GM12878 (cell line): ENCODE data around the gene DSTN. TPM values are rescaled to one million over a fixed set of nuclear protein-coding genes. Genes with fewer than 3 reads are reported as not detected.

ENCODE experiments used
- ATAC-seq: fragments of 200-7000 bp; cut with Tn5 transposase; 3 replicates; pipeline ENCODE4 v1.9.1; 2020; ENCODE audit warnings: mild to moderate bottlenecking, moderate library complexity
- BruUV-seq: library from RNA; stranded (reverse); fragments of 400-500 nt; replicated peaks from 2 replicates; lab custom pipeline; 2021; lab: Mats Ljungman, UMichigan
- CTCF ChIA-PET: fragments of 300-600 bp; sonication (Branson Sonifier 250); formaldehyde crosslinking; extraction: SDS; loops from one replicate; lab custom pipeline; 2021; ENCODE audit warnings: inconsistent platforms; lab: Yijun Ruan, JAX
- POLR2A ChIA-PET: fragments of 350-600 bp; formaldehyde crosslinking; extraction: SDS; loops from one replicate; lab custom pipeline; 2021; ENCODE audit warnings: inconsistent platforms; lab: Charles Lee
- RAD21 ChIA-PET: fragments of 300-600 bp; sonication (Branson Sonifier 250); formaldehyde crosslinking; loops from one replicate; lab custom pipeline; 2023; ENCODE audit warnings: antibody characterized with exemption; ENCODE audit not compliant: unreplicated experiment; lab: Charles Lee
- SMC1A ChIA-PET: fragments of 300-600 bp; sonication (Branson Sonifier 250); formaldehyde crosslinking; loops from one replicate; lab custom pipeline; 2023; ENCODE audit not compliant: unreplicated experiment, uncharacterized antibody; lab: Charles Lee
- DNase-seq: peaks from one replicate; pipeline ENCODE4 v3.0.0-alpha.2; 2011; ENCODE audit warnings: low read depth, low spot score
- FAIRE-seq: peaks from 3 replicates; lab custom pipeline; 2011; peaks lifted over from hg19 to GRCh38; lab: Jason Lieb, UNC
- H2AFZ ChIP-seq: 2 replicates; pipeline ENCODE4 v1.6.0; 2011; ENCODE audit warnings: low read depth, low read length, control low read depth; ENCODE audit not compliant: control insufficient read depth
- H3K27ac ChIP-seq: 2 replicates; pipeline ENCODE4 v1.5.1; 2011; ENCODE audit warnings: control low read depth; ENCODE audit not compliant: control insufficient read depth, insufficient read depth
- H3K27me3 ChIP-seq, 2 experiments: replicated peaks in 1 of 2; 2 replicates each; pipeline versions ENCODE4 v1.6.0 to v1.6.1; 2011; ENCODE audit warnings: low read length in 1 of 2; ENCODE audit not compliant: control insufficient read depth in 2 of 2, insufficient read depth in 2 of 2
- H3K36me3 ChIP-seq, 2 experiments: 2 replicates each; pipeline ENCODE4 v1.5.1; 2011; ENCODE audit warnings: low read length in 1 of 2; ENCODE audit not compliant: control insufficient read depth in 2 of 2, insufficient read depth in 2 of 2
- H3K4me1 ChIP-seq: 2 replicates; pipeline ENCODE4 v1.6.1; 2011; ENCODE audit warnings: mild to moderate bottlenecking, low read length, moderate library complexity, mixed read lengths; ENCODE audit not compliant: control insufficient read depth, insufficient read depth
- H3K4me2 ChIP-seq: 2 replicates; pipeline ENCODE4 v1.6.0; 2011; ENCODE audit warnings: control low read depth; ENCODE audit not compliant: control insufficient read depth, insufficient read depth
- H3K4me3 ChIP-seq: fragments of 200-600 bp; sonication (generic); 2 replicates; pipeline ENCODE4 v1.5.1; 2016
- H3K79me2 ChIP-seq: 2 replicates; pipeline ENCODE4 v1.6.0; 2011; ENCODE audit warnings: low read length; ENCODE audit not compliant: control insufficient read depth, insufficient read depth
- H3K9ac ChIP-seq: 2 replicates; pipeline ENCODE4 v1.8.0; 2011; ENCODE audit warnings: low read length, control low read depth, mixed read lengths; ENCODE audit not compliant: control insufficient read depth, insufficient read depth
- H3K9me3 ChIP-seq: replicated peaks from 3 replicates; pipeline ENCODE4 v1.5.1; 2011; ENCODE audit warnings: mild to moderate bottlenecking, low read length; ENCODE audit not compliant: control insufficient read depth, insufficient read depth
- H4K20me1 ChIP-seq: 2 replicates; pipeline ENCODE4 v1.6.0; 2011; ENCODE audit not compliant: control insufficient read depth, insufficient read depth
- ATF3 ChIP-seq: IDR thresholded peaks from 2 replicates; pipeline ENCODE4 v1.6.1; 2011; ENCODE audit warnings: low read depth, mild to moderate bottlenecking, low read length, moderate library complexity, borderline replicate concordance; ENCODE audit errors: extremely low read depth
- CBX5 ChIP-seq: sonication (generic); IDR thresholded peaks from 2 replicates; pipeline ENCODE4 v1.6.1; 2016; ENCODE audit warnings: low read depth, moderate library complexity, mild to moderate bottlenecking, inconsistent platforms
- CREM ChIP-seq: IDR thresholded peaks from 2 replicates; pipeline ENCODE4 v1.6.1; 2014; ENCODE audit warnings: antibody characterized with exemption, low read depth
- ESRRA ChIP-seq: IDR thresholded peaks from 2 replicates; pipeline ENCODE4 v1.6.1; 2012; ENCODE audit warnings: mild to moderate bottlenecking, low read length, improper control_type of control experiment
- ETV6 ChIP-seq, 2 experiments: fragments of 450-650 bp in 1 of 2; IDR thresholded peaks in 1 of 2; conservative IDR thresholded peaks in 1 of 2; 2 replicates each; pipeline ENCODE4 v1.6.1; 2014; ENCODE audit warnings: antibody characterized with exemption in 1 of 2, borderline replicate concordance in 1 of 2, low read depth in 1 of 2, mild to moderate bottlenecking in 1 of 2, moderate library complexity in 1 of 2
- FOS ChIP-seq: IDR thresholded peaks from 3 replicates; pipeline ENCODE4 v1.6.1; 2011; ENCODE audit warnings: borderline replicate concordance; ENCODE audit not compliant: insufficient read length; ENCODE audit errors: extremely low read depth
- IKZF2 ChIP-seq, 2 experiments: fragments of 450-650 bp; IDR thresholded peaks; 2 replicates each; pipeline ENCODE4 v1.6.1; 2017; ENCODE audit warnings: mild to moderate bottlenecking in 2 of 2, moderate library complexity in 2 of 2
- LARP7 ChIP-seq: fragments of 450-650 bp; IDR thresholded peaks from 2 replicates; pipeline ENCODE4 v1.6.1; 2017; ENCODE audit warnings: mild to moderate bottlenecking
- RB1 ChIP-seq: fragments of 450-650 bp; formaldehyde crosslinking; IDR thresholded peaks from 2 replicates; pipeline ENCODE4 v1.6.1; 2017; ENCODE audit warnings: mild to moderate bottlenecking, borderline replicate concordance
- REST ChIP-seq: IDR thresholded peaks from 2 replicates; pipeline ENCODE4 v1.6.1; 2012; ENCODE audit warnings: mild to moderate bottlenecking, low read depth, low read length
- SRF ChIP-seq, 2 experiments: IDR thresholded peaks; 2 replicates each; pipeline ENCODE4 v1.6.1; 2011; ENCODE audit warnings: low read depth in 2 of 2, low read length in 2 of 2, mild to moderate bottlenecking in 1 of 2, moderate library complexity in 1 of 2
- TBL1XR1 ChIP-seq: IDR thresholded peaks from 2 replicates; pipeline ENCODE4 v1.6.1; 2012; ENCODE audit warnings: low read depth, low read length, improper control_type of control experiment
- ZBTB11 ChIP-seq: fragments of 450-650 bp; formaldehyde crosslinking; IDR thresholded peaks from 2 replicates; pipeline ENCODE4 v1.5.0; 2022; ENCODE audit warnings: mild to moderate bottlenecking, missing genetic modification characterization
- in situ Hi-C: fragments of 300-500 bp; cut with MboI; formaldehyde crosslinking; loops from 9 replicates; pipeline ENCODE4 v1.14.3; 2018; ENCODE audit warnings: mixed read lengths
- intact Hi-C: fragments of 100-400 bp; cut with micrococcal nuclease; formaldehyde crosslinking; loops from one replicate; pipeline ENCODE4 v1.14.2; 2022; ENCODE audit not compliant: unreplicated experiment
- polyA plus RNA-seq, 11 experiments: library from polyadenylated mRNA; depleted of rRNA in 4 of 11; unstranded in 6 of 11; stranded (reverse) in 5 of 11; fragments of >200 nt; fragmentation: Nextera tagmentation in 4 of 11; fragmentation: Illumina TruSeq in 1 of 11; extraction: Ambion mirVana in 4 of 11; extraction: Trizol in 1 of 11; gene quantifications; 1 replicate in 1 of 11; 2 replicates in 10 of 11; pipeline versions ENCODE4 v1.2.1 to v1.2.3, GENCODE V29; 2011 to 2016; ENCODE audit warnings: inconsistent platforms in 2 of 11, missing spikeins in 2 of 11, low read depth in 1 of 11
- total RNA-seq, 4 experiments: library from RNA; depleted of rRNA in 3 of 4; stranded (reverse); fragments of >200 nt in 3 of 4; fragmentation: Illumina TruSeq in 1 of 4; extraction: Trizol in 1 of 4; gene quantifications; 2 replicates each; pipeline versions ENCODE4 v1.2.1 to v1.2.3, GENCODE V29; 2013 to 2021

The DSTN gene
- total and polyA plus RNA-seq, 10 of the 15 experiments (the other 5 are each of a cell fraction or from before 2014, with no cell fraction given): 26.7 to 137 (median 40.8) TPM

GRCh38 chr20:17525650-17526049 lies 44.2 kb upstream of the DSTN start (continued):
- no peak for TF ChIP-seq ZBTB11 (CRISPR knock-in tag)
- TF ChIP-seq TBL1XR1: no peak
- TF ChIP-seq ETV6 (conservative IDR thresholded peaks at IDR 0.05 in 1 of 2, IDR thresholded peaks at IDR 0.05 in 1 of 2; ENCODE audit: borderline replicate concordance in 1 of 2, low read depth in 1 of 2): no peak
- no peak for TF ChIP-seq SRF (IDR thresholded peaks at IDR 0.05; ENCODE audit: low read depth in 2 of 2, low read length in 2 of 2)
- no peak for TF ChIP-seq ESRRA
- no peak for TF ChIP-seq CREM
- TF ChIP-seq CBX5: no peak
- no peak for TF ChIP-seq RB1
- TF ChIP-seq ATF3: peak; percentile 67; the same call in 1 of the 2 replicates

GRCh38 chr20:17529586-17529985 lies 40.3 kb upstream of the DSTN start:
- H3K4me3 ChIP-seq: no peak overlapping the region
- CTCF ChIA-PET: no interaction called here
- H3K9me3 ChIP-seq: no peaks in the 10 kb centered on the region
- POLR2A ChIA-PET: no interaction called here
- H3K4me1 ChIP-seq: no peaks in the 10 kb centered on the region; the same call in 1 of the 2 replicates
- RAD21 ChIA-PET: no interaction called here
- peaks cover 0 to 1% of the 10 kb centered on the region in 2 experiments; a peak in 2 of 4 replicates for H3K27me3 ChIP-seq
- H3K4me2 ChIP-seq: no peak overlapping the region
- SMC1A ChIA-PET: no interaction called here
- DNase-seq (no peak), FAIRE-seq (no peak), ATAC-seq (no peak)
- TF ChIP-seq LARP7: no peak
- TF ChIP-seq FOS: no peak
- TF ChIP-seq SRF (IDR thresholded peaks at IDR 0.05; ENCODE audit: low read depth in 2 of 2, low read length in 2 of 2): no peak
- no peak for TF ChIP-seq REST
- TF ChIP-seq IKZF2 (IDR thresholded peaks at IDR 0.05): no peak
- H3K79me2 ChIP-seq: no peaks in the 10 kb centered on the region
- in situ Hi-C loops (no loop called here), intact Hi-C loops (no loop called here)
- BruUV-seq: no TSS peak
- no peak overlapping the region for H3K27ac ChIP-seq
- no peaks in the 10 kb centered on the region for H4K20me1 ChIP-seq
- no peaks in the 10 kb centered on the region for H3K36me3 ChIP-seq
- no peak overlapping the region for H3K9ac ChIP-seq
- no peak overlapping the region for H2AFZ ChIP-seq
